Esophagus muscularis mucosa (tissue), 4 donors: ENCODE measurements around the gene IL36B. TPM values are rescaled to one million over a fixed set of nuclear protein-coding genes. Genes with fewer than 3 reads are reported as not detected.

Experiments used
- DNase-seq: peaks from one replicate; pipeline ENCODE4 v3.0.0-alpha.2; 2017; ENCODE audit errors: extremely low spot score
- H3K27ac ChIP-seq, 4 donors: fragments of 200-600 bp; sonication (generic); replicated peaks in 1 of 4; 1 replicate in 3 of 4; 2 replicates in 1 of 4; pipeline ENCODE4 v1.5.1; 2016 to 2019; ENCODE audit warnings: mild to moderate bottlenecking in 1 of 4
- H3K27me3 ChIP-seq, 4 donors: fragments of 200-600 bp; sonication (generic); one replicate each; pipeline versions ENCODE4 v1.5.1 to v1.6.0; 2016 to 2019
- H3K36me3 ChIP-seq, 4 donors: fragments of 200-600 bp; sonication (generic); one replicate each; pipeline ENCODE4 v1.5.1; 2016 to 2019
- H3K4me1 ChIP-seq, 4 donors: fragments of 200-600 bp; sonication (generic); one replicate each; pipeline ENCODE4 v1.5.1; 2016 to 2019
- H3K4me3 ChIP-seq, 4 donors: fragments of 200-600 bp; sonication (generic); 1 replicate in 2 of 4; 2 replicates in 2 of 4; pipeline ENCODE4 v1.5.1; 2016 to 2019; ENCODE audit warnings: mild to moderate bottlenecking in 4 of 4, moderate library complexity in 1 of 4
- H3K9me3 ChIP-seq, 4 donors: fragments of 200-600 bp; sonication (generic); 1 replicate in 3 of 4; 2 replicates in 1 of 4; pipeline ENCODE4 v1.5.1; 2016 to 2019
- EP300 ChIP-seq: sonication (generic); formaldehyde crosslinking; IDR thresholded peaks from one replicate; pipeline ENCODE4 v1.6.1; 2017; ENCODE audit warnings: antibody characterized with exemption
- POLR2A ChIP-seq: fragments of 450-650 bp; IDR thresholded peaks from one replicate; pipeline ENCODE4 v1.6.1; 2017; ENCODE audit warnings: antibody characterized with exemption, moderate library complexity, mild to moderate bottlenecking, low read depth
- POLR2AphosphoS5 ChIP-seq, 2 donors: sonication (generic); formaldehyde crosslinking; IDR thresholded peaks; one replicate each; pipeline ENCODE4 v1.6.1; 2017; ENCODE audit warnings: antibody characterized with exemption in 2 of 2
- WGBS: methylation state at CpG from one replicate; pipeline ENCODE4 v1.1.5; 2018; 5-methylcytosine and 5-hydroxymethylcytosine counted together
- intact Hi-C: fragments of 100-400 bp; cut with DNase I; formaldehyde crosslinking; loops from one replicate; pipeline ENCODE4 v1.15.1; 2023
- total RNA-seq, 4 donors: library from RNA; depleted of rRNA; stranded (reverse); fragments of >200 nt; gene quantifications; one replicate each; pipeline versions ENCODE4 v1.1.0 to v1.2.1, GENCODE V29; 2016
- TF ChIP-seq, protein P1 (sequence below), 3 experiments: fragments of 200-600 bp in 2 of 3; fragments of 450-650 bp in 1 of 3; sonication (generic) in 2 of 3; IDR thresholded peaks; one replicate each; pipeline ENCODE4 v1.5.1; 2017 to 2019; ENCODE audit warnings: antibody characterized with exemption in 3 of 3, mild to moderate bottlenecking in 2 of 3, moderate library complexity in 1 of 3

The IL36B gene
- total RNA-seq, 4 donors from 2014 or later, result not detected

- H3K36me3 ChIP-seq, result no peaks in the 10 kb centered on the region
- 56% methylated on average over 1 of the region's 1 CpG for WGBS
- no peak for DNase-seq
- no peaks in the 10 kb centered on the region for H3K27me3 ChIP-seq
- H3K4me1 ChIP-seq, result peaks cover 0 to 4% (median 1%) of the 10 kb centered on the region in 4 donors
- H3K4me3 ChIP-seq, result no peak overlapping the region
- no peak overlapping the region for H3K27ac ChIP-seq
- intact Hi-C loops, result no loop called here
- TF ChIP-seq, protein P1, sequence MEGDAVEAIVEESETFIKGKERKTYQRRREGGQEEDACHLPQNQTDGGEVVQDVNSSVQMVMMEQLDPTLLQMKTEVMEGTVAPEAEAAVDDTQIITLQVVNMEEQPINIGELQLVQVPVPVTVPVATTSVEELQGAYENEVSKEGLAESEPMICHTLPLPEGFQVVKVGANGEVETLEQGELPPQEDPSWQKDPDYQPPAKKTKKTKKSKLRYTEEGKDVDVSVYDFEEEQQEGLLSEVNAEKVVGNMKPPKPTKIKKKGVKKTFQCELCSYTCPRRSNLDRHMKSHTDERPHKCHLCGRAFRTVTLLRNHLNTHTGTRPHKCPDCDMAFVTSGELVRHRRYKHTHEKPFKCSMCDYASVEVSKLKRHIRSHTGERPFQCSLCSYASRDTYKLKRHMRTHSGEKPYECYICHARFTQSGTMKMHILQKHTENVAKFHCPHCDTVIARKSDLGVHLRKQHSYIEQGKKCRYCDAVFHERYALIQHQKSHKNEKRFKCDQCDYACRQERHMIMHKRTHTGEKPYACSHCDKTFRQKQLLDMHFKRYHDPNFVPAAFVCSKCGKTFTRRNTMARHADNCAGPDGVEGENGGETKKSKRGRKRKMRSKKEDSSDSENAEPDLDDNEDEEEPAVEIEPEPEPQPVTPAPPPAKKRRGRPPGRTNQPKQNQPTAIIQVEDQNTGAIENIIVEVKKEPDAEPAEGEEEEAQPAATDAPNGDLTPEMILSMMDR (IDR thresholded peaks at IDR 0.05), result no peak
- TF ChIP-seq POLR2AphosphoS5 (IDR thresholded peaks at IDR 0.05) (no peak), EP300 (no peak), POLR2A (no peak)
- H3K9me3 ChIP-seq, result no peaks in the 10 kb centered on the region
Measured at GRCh38 chr2:113009622-113010021, 43.0 kb downstream of the IL36B start.

DNA sequence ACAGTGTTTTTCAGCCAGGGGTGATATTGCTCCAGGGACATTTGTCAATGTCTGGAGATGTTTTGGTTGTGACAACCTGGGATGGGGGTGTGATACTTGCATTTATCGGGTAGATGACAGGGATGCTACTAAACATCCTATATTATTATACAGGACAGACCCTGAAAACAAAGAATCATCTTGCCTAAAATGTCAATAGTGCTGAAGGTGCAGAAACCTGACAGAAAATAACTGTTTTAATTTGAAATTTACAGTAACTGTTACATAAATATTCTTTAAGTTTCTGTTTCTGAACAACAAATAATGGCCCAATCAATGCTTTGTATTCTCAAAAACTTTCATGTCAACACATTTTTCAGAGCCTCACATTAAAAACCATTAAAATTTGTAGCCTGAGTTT, 45.4 kb downstream of the IL36B start:
- no peak for TF ChIP-seq EP300
- TF ChIP-seq POLR2A, result no peak
- TF ChIP-seq, protein P1 (IDR thresholded peaks at IDR 0.05), result no peak
- no peak for TF ChIP-seq POLR2AphosphoS5 (IDR thresholded peaks at IDR 0.05)
- no peak for DNase-seq
- peaks cover 0 to 4% (median 1%) of the 10 kb centered on the region in 4 donors for H3K4me1 ChIP-seq
- H3K4me3 ChIP-seq, result no peak overlapping the region
- H3K27me3 ChIP-seq, result peaks cover 0 to 7% (median 0%) of the 10 kb centered on the region in 4 donors
- H3K27ac ChIP-seq, result no peak overlapping the region
- no peaks in the 10 kb centered on the region for H3K9me3 ChIP-seq
- 33% methylated on average over 1 of the region's 1 CpG for WGBS
- H3K36me3 ChIP-seq, result no peaks in the 10 kb centered on the region
- intact Hi-C loops, result no loop called here

DNA sequence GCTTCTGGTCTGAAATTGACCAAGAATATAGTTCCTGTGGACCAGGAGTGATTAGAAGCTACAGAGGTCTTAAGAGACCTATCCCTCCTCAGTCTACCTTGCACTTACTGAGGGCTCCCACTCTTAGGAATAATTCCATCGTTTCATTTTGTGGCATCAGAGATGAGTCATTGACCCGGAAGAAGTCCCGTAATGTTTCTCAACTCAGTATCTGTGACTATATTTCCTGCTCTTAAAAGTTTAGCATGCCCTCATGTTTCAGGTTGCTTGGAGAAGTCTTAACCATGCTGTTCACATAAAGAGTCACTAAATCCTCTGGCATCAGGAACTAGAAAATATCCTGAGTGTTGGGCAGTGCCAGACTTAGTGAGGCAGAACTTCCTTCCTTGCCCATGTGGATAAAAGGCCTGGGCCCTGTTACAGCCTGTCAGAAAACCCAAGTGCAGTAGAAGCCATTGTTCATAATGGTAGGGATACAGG, 47.6 kb downstream of the IL36B start, which contains the start of gene IL36A:
IL36A (plus strand) TSS at position 430 of the 480 bp plus-strand sequence. CDS start 413 bp downstream, outside the sequence.
- no peaks in the 10 kb centered on the region for H3K36me3 ChIP-seq
- no peak within 1 kb of the TSS for H3K27ac ChIP-seq
- H3K27me3 ChIP-seq, result peaks cover 0 to 12% (median 0%) of the 10 kb centered on the region in 4 donors
- peaks cover 0 to 4% (median 1%) of the 10 kb centered on the region in 4 donors for H3K4me1 ChIP-seq
- intact Hi-C loops, result no loop called here
- peaks cover 0 to 15% (median 11%) of the 10 kb centered on the region in 4 donors for H3K9me3 ChIP-seq
- WGBS, result 96% methylated on average over 3 of the region's 3 CpGs
- TF ChIP-seq, protein P1 (IDR thresholded peaks at IDR 0.05), result no peak
- TF ChIP-seq POLR2AphosphoS5 (IDR thresholded peaks at IDR 0.05), result no peak
- TF ChIP-seq POLR2A, result no peak
- TF ChIP-seq EP300, result no peak
- H3K4me3 ChIP-seq, result no peak within 1 kb of the TSS
- no peak for DNase-seq

DNA sequence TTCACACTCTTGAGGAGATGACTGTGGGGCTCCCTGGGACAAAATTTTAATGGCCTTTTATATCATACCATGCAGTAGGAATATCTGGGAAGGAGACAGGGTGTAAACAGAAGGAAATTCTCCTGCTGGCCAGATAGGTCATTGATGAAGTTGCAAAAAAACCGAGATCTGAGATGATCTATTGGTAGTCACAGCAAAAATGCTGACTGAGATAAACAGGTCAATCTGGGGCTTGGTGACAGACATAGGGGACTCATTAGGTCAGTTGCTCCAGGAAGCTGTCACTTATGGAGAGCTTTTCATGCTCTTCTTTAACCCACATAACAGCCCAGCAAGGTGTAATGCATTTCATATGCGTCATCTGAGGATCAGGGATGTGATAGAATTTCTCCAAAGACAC, 50.0 kb downstream of the IL36B start:
- Histone ChIP-seq H3K27me3 (peaks cover 0 to 16% (median 0%) of the 10 kb centered on the region in 4 donors), H3K36me3 (no peaks in the 10 kb centered on the region), H3K4me3 (no peak overlapping the region), H3K4me1 (peaks cover 0 to 4% (median 1%) of the 10 kb centered on the region in 4 donors), H3K9me3 (peaks cover 0 to 24% (median 13%) of the 10 kb centered on the region in 4 donors), H3K27ac (no peak overlapping the region)
- intact Hi-C loops, result no loop called here
- WGBS, result 69% methylated on average over 2 of the region's 2 CpGs
- DNase-seq, result no peak
- no peak for TF ChIP-seq EP300
- TF ChIP-seq, protein P1 (IDR thresholded peaks at IDR 0.05), result no peak
- TF ChIP-seq POLR2AphosphoS5 (IDR thresholded peaks at IDR 0.05), result no peak
- no peak for TF ChIP-seq POLR2A

- no peak for DNase-seq
- intact Hi-C loops, result no loop called here
- no peak overlapping the region for H3K4me3 ChIP-seq
- peaks cover 0 to 24% (median 13%) of the 10 kb centered on the region in 4 donors for H3K9me3 ChIP-seq
- H3K27me3 ChIP-seq, result peaks cover 0 to 16% (median 0%) of the 10 kb centered on the region in 4 donors
- 79% methylated on average over 1 of the region's 1 CpG for WGBS
- no peaks in the 10 kb centered on the region for H3K36me3 ChIP-seq
- H3K4me1 ChIP-seq, result no peaks in the 10 kb centered on the region
- TF ChIP-seq POLR2A, result no peak
- no peak for TF ChIP-seq POLR2AphosphoS5 (IDR thresholded peaks at IDR 0.05)
- TF ChIP-seq, protein P1 (IDR thresholded peaks at IDR 0.05), result no peak
- no peak for TF ChIP-seq EP300
- H3K27ac ChIP-seq, result no peak overlapping the region
Measured at GRCh38 chr2:113000436-113000835, 52.2 kb downstream of the IL36B start.
